Measurements from ENCODE around the gene TBX15. TPM values are rescaled to one million over a fixed set of nuclear protein-coding genes. Genes with fewer than 3 reads are reported as not detected.

Gene TBX15
- polyA plus RNA-seq, 1 donor (not counting 4 experiments of a cell fraction or from before 2014, with no cell fraction given) = not detected

DNA sequence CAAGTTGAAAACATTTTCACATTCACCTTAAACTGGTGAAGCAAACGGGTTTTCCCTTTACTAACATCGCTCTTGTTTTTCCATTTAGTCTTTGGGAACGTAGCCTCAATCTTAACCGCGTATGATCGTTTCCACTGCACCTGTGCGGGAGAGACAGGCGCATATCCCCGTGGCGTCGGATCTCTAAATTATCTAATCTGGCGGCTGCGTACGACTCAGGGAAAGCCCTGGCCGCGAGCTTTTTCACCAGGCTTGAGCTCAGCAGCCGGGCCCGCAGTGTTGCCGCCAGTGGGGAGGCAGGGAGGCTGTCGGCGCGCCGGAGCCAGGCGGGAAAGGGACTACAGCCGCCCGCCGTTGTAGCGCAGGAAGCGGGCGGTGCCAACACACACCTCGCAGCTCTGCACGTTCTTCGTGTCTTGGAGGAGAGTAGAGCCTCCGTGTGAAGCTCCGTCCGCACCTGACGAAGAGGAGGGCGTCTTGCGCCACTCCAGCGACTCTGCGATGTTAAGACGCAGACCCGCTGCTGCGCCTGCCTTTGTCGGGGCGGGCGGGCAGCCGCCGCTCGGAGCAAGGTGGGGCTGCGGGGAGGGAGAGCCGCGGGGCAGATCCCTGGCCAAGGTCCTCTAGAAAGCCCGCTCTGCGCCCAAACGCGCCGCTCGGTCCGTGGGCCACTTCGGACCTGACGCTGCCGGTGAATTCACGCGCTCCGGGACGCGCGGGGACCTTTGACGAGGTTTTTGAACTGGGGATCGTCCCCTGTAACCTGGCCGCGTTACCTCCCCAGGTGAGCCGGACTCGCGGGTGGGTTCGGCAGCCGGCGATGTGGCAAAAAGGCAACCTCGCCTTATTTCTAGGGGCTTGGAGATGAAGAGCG, 18.5 kb upstream of the TBX15 start:
- no peaks in the 10 kb centered on the region for H3K79me2 ChIP-seq (ENCODE audit: control insufficient read depth, insufficient read depth, low read length)
- TF ChIP-seq EZH2 (IDR thresholded peaks at IDR 0.05; ENCODE audit: low read length) = peak; percentile 80
- TF ChIP-seq, protein P1, sequence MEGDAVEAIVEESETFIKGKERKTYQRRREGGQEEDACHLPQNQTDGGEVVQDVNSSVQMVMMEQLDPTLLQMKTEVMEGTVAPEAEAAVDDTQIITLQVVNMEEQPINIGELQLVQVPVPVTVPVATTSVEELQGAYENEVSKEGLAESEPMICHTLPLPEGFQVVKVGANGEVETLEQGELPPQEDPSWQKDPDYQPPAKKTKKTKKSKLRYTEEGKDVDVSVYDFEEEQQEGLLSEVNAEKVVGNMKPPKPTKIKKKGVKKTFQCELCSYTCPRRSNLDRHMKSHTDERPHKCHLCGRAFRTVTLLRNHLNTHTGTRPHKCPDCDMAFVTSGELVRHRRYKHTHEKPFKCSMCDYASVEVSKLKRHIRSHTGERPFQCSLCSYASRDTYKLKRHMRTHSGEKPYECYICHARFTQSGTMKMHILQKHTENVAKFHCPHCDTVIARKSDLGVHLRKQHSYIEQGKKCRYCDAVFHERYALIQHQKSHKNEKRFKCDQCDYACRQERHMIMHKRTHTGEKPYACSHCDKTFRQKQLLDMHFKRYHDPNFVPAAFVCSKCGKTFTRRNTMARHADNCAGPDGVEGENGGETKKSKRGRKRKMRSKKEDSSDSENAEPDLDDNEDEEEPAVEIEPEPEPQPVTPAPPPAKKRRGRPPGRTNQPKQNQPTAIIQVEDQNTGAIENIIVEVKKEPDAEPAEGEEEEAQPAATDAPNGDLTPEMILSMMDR (optimal IDR thresholded peaks at IDR 0.05 in 1 of 3, IDR thresholded peaks at IDR 0.05 in 1 of 3, conservative IDR thresholded peaks at IDR 0.05 in 1 of 3; ENCODE audit: extremely low read depth in 1 of 3, insufficient read depth in 2 of 3, low read length in 3 of 3) = no peak
- H3K4me2 ChIP-seq (ENCODE audit: control insufficient read depth, extremely low read depth, insufficient read depth, low read depth, low read length) = peak overlapping the region; percentile 36
- H3K9me1 ChIP-seq (ENCODE audit: control insufficient read depth, extremely low read depth, insufficient read depth, low read length) = no peaks in the 10 kb centered on the region
- dilution Hi-C loops (cut with MboI; ENCODE audit: extremely low pct_ligation_motif_present, low sequenced_read_pairs) = no loop called here
- H3K9me3 ChIP-seq (ENCODE audit: control insufficient read depth, low read depth, low read length) = peaks cover 2% of the 10 kb centered on the region
- no peaks in the 10 kb centered on the region for H4K20me1 ChIP-seq (ENCODE audit: control insufficient read depth, extremely low read depth, insufficient read depth, low read length)
- DNase-seq (ENCODE audit: low read depth, low spot score) (no peak), FAIRE-seq (no peak)
- H3K36me3 ChIP-seq (ENCODE audit: control insufficient read depth in 2 of 2, extremely low read depth in 1 of 2, insufficient read depth in 2 of 2, low read length in 2 of 2) = no peaks in the 10 kb centered on the region
- H3K9ac ChIP-seq (ENCODE audit: control insufficient read depth, extremely low read depth, insufficient read depth, low read length) = no peak overlapping the region
- H3K27me3 ChIP-seq (ENCODE audit: control insufficient read depth, extremely low read depth, insufficient read depth, low read length) = peaks cover 54% of the 10 kb centered on the region
- peak overlapping the region; percentile 27 for H2AFZ ChIP-seq (ENCODE audit: control insufficient read depth, low read length)
- peaks cover 22% of the 10 kb centered on the region for H3K4me1 ChIP-seq (ENCODE audit: control insufficient read depth, extremely low read depth, insufficient read depth, low read length)
- H3K4me3 ChIP-seq (ENCODE audit: control insufficient read depth in 2 of 3, extremely low read depth in 1 of 3, insufficient read depth in 2 of 3, low read depth in 1 of 3, low read length in 3 of 3) = peak overlapping the region in 1 of 3 experiments; percentile 8
- H3K27ac ChIP-seq (ENCODE audit: control insufficient read depth, insufficient read depth, low read length) = no peak overlapping the region

DNA sequence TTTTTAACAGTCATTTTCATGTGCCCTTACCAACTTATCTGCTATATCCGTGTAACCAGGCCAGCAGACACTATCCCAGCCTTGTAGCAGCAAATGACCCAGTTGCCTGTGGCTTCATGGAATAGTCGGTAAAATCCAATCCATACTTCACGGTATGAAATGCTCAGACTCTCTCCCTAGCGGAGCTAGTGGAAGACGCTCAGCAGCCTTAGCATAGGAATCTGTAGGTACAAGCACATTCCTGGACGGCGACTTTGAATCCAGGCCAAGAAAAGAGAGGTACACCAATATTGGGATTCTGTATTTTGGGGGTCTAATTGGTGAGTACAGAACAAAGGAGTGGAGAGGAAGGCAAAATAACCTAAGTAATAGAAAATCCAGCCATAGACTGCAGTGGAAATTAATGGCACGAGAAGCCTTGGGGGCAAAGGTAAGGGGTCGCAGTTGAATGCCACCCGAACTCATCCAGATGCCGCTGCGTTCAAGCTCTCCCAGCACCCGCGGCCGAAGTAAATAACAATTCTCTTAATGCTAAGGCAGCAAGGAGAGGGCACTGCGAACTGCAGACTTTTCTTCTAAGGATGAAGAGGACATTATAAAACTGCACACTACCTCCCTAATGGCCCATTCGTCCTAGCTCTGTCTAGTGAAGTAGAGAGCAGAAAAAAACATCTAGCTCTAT, 17.7 kb upstream of the TBX15 start:
- Histone ChIP-seq H3K4me2 (ENCODE audit: control insufficient read depth, extremely low read depth, insufficient read depth, low read depth, low read length) (no peak overlapping the region), H3K9ac (ENCODE audit: control insufficient read depth, extremely low read depth, insufficient read depth, low read length) (no peak overlapping the region), H3K4me1 (ENCODE audit: control insufficient read depth, extremely low read depth, insufficient read depth, low read length) (peaks cover 25% of the 10 kb centered on the region), H3K9me1 (ENCODE audit: control insufficient read depth, extremely low read depth, insufficient read depth, low read length) (no peaks in the 10 kb centered on the region), H3K27me3 (ENCODE audit: control insufficient read depth, extremely low read depth, insufficient read depth, low read length) (peaks cover 59% of the 10 kb centered on the region), H3K79me2 (ENCODE audit: control insufficient read depth, insufficient read depth, low read length) (no peaks in the 10 kb centered on the region), H3K9me3 (ENCODE audit: control insufficient read depth, low read depth, low read length) (peaks cover 2% of the 10 kb centered on the region), H3K4me3 (ENCODE audit: control insufficient read depth in 2 of 3, extremely low read depth in 1 of 3, insufficient read depth in 2 of 3, low read depth in 1 of 3, low read length in 3 of 3) (no peak overlapping the region), H3K36me3 (ENCODE audit: control insufficient read depth in 2 of 2, extremely low read depth in 1 of 2, insufficient read depth in 2 of 2, low read length in 2 of 2) (no peaks in the 10 kb centered on the region), H2AFZ (ENCODE audit: control insufficient read depth, low read length) (no peak overlapping the region), H3K27ac (ENCODE audit: control insufficient read depth, insufficient read depth, low read length) (no peak overlapping the region), H4K20me1 (ENCODE audit: control insufficient read depth, extremely low read depth, insufficient read depth, low read length) (no peaks in the 10 kb centered on the region)
- FAIRE-seq (no peak), DNase-seq (ENCODE audit: low read depth, low spot score) (no peak)
- dilution Hi-C loops (cut with MboI; ENCODE audit: extremely low pct_ligation_motif_present, low sequenced_read_pairs) = no loop called here
- peak; percentile 53 for TF ChIP-seq EZH2 (IDR thresholded peaks at IDR 0.05; ENCODE audit: low read length)
- TF ChIP-seq, protein P1 (optimal IDR thresholded peaks at IDR 0.05 in 1 of 3, IDR thresholded peaks at IDR 0.05 in 1 of 3, conservative IDR thresholded peaks at IDR 0.05 in 1 of 3; ENCODE audit: extremely low read depth in 1 of 3, insufficient read depth in 2 of 3, low read length in 3 of 3) = no peak
